ENCODE results near the gene H1-8. TPM values are rescaled to one million over a fixed set of nuclear protein-coding genes. Genes with fewer than 3 reads are reported as not detected.
"Not testable (repeated sequence)": the region's sequence is repeated elsewhere in the genome, so short reads cannot be mapped to it uniquely, and the experiment has no call there.

H1-8 gene
- not detected in 2 replicates for total RNA-seq

GRCh38 chr3:129543156-129543790, at the start of gene H1-8:
TSS of gene H1-8 (plus strand) at chr3:129543175. CDS start at chr3:129543219, 44 bp downstream.
- intact Hi-C loops (cut with micrococcal nuclease), result no loop called here
- no peaks in the 10 kb centered on the region for H3K27me3 Mint-ChIP-seq
- no peaks in the 10 kb centered on the region for H3K9me3 Mint-ChIP-seq
- no peaks in the 10 kb centered on the region for H3K4me1 Mint-ChIP-seq
- POLR2A ChIA-PET, result no interaction called here
- H3K36me3 Mint-ChIP-seq (ENCODE audit: low read depth), result no peaks in the 10 kb centered on the region
- ATAC-seq (ENCODE audit: low read depth) (no peak), DNase-seq (no peak)
- CTCF ChIA-PET, result no interaction called here
- no peak within 1 kb of the TSS for H3K4me3 Mint-ChIP-seq
- TF ChIP-seq, protein P1, sequence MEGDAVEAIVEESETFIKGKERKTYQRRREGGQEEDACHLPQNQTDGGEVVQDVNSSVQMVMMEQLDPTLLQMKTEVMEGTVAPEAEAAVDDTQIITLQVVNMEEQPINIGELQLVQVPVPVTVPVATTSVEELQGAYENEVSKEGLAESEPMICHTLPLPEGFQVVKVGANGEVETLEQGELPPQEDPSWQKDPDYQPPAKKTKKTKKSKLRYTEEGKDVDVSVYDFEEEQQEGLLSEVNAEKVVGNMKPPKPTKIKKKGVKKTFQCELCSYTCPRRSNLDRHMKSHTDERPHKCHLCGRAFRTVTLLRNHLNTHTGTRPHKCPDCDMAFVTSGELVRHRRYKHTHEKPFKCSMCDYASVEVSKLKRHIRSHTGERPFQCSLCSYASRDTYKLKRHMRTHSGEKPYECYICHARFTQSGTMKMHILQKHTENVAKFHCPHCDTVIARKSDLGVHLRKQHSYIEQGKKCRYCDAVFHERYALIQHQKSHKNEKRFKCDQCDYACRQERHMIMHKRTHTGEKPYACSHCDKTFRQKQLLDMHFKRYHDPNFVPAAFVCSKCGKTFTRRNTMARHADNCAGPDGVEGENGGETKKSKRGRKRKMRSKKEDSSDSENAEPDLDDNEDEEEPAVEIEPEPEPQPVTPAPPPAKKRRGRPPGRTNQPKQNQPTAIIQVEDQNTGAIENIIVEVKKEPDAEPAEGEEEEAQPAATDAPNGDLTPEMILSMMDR (IDR thresholded peaks at IDR 0.05), result no peak
- no peak within 1 kb of the TSS for H3K27ac Mint-ChIP-seq

DNA sequence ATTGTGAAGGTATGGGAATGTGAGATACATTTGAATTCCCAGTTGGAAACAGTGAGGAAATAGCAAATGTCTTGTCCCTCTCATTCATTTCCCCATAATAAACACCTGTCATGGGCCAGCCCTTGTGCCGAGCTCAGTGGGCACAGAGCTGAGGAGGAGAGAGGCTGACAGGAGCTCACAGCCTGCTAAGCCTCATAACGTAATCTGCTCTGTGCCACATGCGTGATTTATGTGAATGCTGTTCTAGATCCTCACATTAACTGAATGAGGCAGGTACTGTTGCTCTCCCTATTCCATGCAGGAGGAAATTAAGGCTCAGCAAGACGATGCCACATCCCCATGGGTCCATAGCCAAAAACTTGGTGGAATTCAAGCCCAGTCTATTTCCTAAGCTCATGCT, 49.8 kb upstream of the H1-8 start:
- no peaks in the 10 kb centered on the region for H3K4me1 Mint-ChIP-seq

GRCh38 chr3:129494499-129494898, 48.5 kb upstream of the H1-8 start:
- peaks cover 13% of the 10 kb centered on the region for H3K36me3 Mint-ChIP-seq (ENCODE audit: low read depth)
- POLR2A ChIA-PET; H3K4me1 Mint-ChIP-seq; intact Hi-C loops (cut with micrococcal nuclease); H3K27ac Mint-ChIP-seq; H3K27me3 Mint-ChIP-seq; H3K9me3 Mint-ChIP-seq; ATAC-seq (ENCODE audit: low read depth); H3K4me3 Mint-ChIP-seq; DNase-seq: not testable (repeated sequence)
- CTCF ChIA-PET, result interaction anchor here (1.6 kb wide), 1 partner anchor 330 kb away, joined by 3 read pairs; no protein-coding TSS in a partner anchor

More for the DNA sequence above, 49.8 kb upstream of the H1-8 start:
- no peak overlapping the region for H3K4me3 Mint-ChIP-seq
- ChIA-PET CTCF (interaction anchor here (1.0 to 1.5 kb wide), 2 partner anchors 110 to 441 kb away, joined by 4 to 5 read pairs; no protein-coding TSS in a partner anchor), POLR2A (no interaction called here)
- ATAC-seq (ENCODE audit: low read depth) (no peak), DNase-seq (no peak)
- H3K27me3 Mint-ChIP-seq, result no peaks in the 10 kb centered on the region
- peaks cover 15% of the 10 kb centered on the region for H3K36me3 Mint-ChIP-seq (ENCODE audit: low read depth)
- no peak overlapping the region for H3K27ac Mint-ChIP-seq
- TF ChIP-seq, protein P1 (IDR thresholded peaks at IDR 0.05), result no peak
- H3K9me3 Mint-ChIP-seq, result no peaks in the 10 kb centered on the region
- intact Hi-C loops (cut with micrococcal nuclease), result no loop called here

DNA sequence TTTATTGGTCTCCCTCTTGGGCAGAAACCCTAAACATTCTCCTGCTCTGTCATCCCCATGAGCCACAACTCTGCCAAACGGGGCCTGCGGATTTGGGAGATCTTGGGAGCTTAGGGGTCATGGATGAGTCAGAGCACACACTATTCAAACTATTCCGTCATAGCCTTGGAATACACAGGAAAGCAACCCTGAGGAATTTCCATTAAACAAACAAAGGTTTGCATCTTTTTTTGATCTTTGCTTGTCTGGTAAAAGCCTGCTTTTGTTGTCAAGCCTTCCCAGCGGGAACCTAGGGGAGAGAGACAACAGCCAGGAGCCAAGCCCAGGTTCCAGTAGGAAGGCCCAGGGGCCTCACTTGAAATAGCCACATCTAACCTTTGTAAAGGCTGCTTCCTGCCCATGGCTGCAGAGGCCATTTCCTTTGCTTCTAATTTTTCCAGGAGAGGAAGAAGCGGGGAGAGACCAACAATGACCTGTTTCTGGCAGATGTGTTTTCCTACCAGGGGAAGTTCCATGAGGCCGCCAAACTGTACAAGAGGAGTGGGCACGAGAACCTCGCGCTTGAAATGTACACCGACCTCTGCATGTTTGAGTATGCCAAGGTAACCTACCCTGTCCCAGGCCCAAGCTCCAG, 47.9 kb upstream of the H1-8 start:
- intact Hi-C loops (cut with micrococcal nuclease); H3K4me3 Mint-ChIP-seq; ATAC-seq (ENCODE audit: low read depth); DNase-seq; H3K4me1 Mint-ChIP-seq; H3K27me3 Mint-ChIP-seq; H3K27ac Mint-ChIP-seq; POLR2A ChIA-PET; H3K9me3 Mint-ChIP-seq: not testable (repeated sequence)
- H3K36me3 Mint-ChIP-seq (ENCODE audit: low read depth), result peaks cover 17% of the 10 kb centered on the region
- CTCF ChIA-PET, result interaction anchor here (1.6 kb wide), 1 partner anchor 329 kb away, joined by 3 read pairs; no protein-coding TSS in a partner anchor

- H3K27me3 Mint-ChIP-seq; H3K9me3 Mint-ChIP-seq; POLR2A ChIA-PET; intact Hi-C loops (cut with micrococcal nuclease); H3K27ac Mint-ChIP-seq; CTCF ChIA-PET; H3K4me3 Mint-ChIP-seq; H3K4me1 Mint-ChIP-seq; ATAC-seq (ENCODE audit: low read depth); DNase-seq: not testable (repeated sequence)
- peaks cover 24% of the 10 kb centered on the region for H3K36me3 Mint-ChIP-seq (ENCODE audit: low read depth)
These were observed 45.1 kb upstream of the H1-8 start for GRCh38 chr3:129497876-129498275.

DNA sequence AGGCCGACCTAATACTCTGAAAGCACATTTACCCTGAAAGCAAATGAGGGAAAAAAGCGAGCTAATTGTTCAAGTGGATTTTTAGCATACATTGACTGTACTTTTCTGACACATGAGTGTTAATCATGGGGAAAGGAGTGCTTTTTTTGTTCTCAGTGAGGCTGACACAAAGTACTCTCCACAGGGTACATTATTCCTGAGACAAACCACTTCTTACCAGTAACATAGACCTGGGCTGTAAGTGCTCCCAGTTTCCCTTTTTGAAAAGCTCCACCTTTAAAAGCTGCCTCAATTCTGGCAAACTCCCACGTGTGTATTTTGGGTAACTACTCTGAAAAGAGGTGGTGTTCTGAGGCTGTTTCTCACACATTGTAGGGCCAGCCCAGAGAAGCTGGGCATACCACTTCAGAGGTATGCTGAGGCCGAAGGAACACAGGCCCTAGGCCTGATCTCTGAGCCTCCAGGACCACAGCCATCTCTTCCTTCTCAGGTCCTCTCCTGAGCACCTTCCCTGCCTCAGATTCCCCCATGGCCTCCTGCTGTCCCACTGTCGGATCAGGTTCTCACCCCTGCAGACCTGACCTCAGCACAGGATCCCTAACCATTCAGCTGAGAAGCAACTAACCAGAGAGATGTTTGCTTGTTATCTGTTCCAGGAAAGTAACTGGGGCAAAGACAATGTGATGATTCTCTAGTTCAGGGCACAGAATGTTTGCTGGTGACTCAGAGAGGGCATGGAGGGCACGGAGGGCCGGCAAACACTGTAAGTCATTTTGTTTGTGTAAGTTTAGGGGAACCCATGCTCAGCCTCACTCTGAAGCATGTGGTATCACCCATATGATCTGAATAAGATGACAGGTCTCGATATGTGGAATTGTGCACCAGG, 44.1 kb upstream of the H1-8 start:
- intact Hi-C loops (cut with micrococcal nuclease), result not testable (repeated sequence)

GRCh38 chr3:129499604-129500333, 43.2 kb upstream of the H1-8 start:
- H3K4me1 Mint-ChIP-seq; H3K27me3 Mint-ChIP-seq; H3K9me3 Mint-ChIP-seq; POLR2A ChIA-PET; H3K4me3 Mint-ChIP-seq; DNase-seq; ATAC-seq (ENCODE audit: low read depth); intact Hi-C loops (cut with micrococcal nuclease); H3K27ac Mint-ChIP-seq: not testable (repeated sequence)
- CTCF ChIA-PET, result interaction anchor here (1.7 kb wide), 1 partner anchor 10 kb away, joined by 6 read pairs; no protein-coding TSS in a partner anchor
- peaks cover 25% of the 10 kb centered on the region for H3K36me3 Mint-ChIP-seq (ENCODE audit: low read depth)

More for the DNA sequence above, 44.1 kb upstream of the H1-8 start:
- POLR2A ChIA-PET; H3K9me3 Mint-ChIP-seq; ATAC-seq (ENCODE audit: low read depth); H3K4me1 Mint-ChIP-seq; H3K27ac Mint-ChIP-seq; DNase-seq; H3K27me3 Mint-ChIP-seq; CTCF ChIA-PET; H3K4me3 Mint-ChIP-seq: not testable (repeated sequence)
- peaks cover 27% of the 10 kb centered on the region for H3K36me3 Mint-ChIP-seq (ENCODE audit: low read depth)

Data from activated B cell treated with CpG ODN at 0.5 μM for 24 hours (primary cell).